HG03103 (cell line): ENCODE data around the gene CLEC2D.
"Not testable (repeated sequence)": the region's sequence is repeated elsewhere in the genome, so short reads cannot be mapped to it uniquely, and the experiment has no call there.

ENCODE experiments used
- ATAC-seq: cut with Tn5 transposase; IDR thresholded peaks from one replicate; pipeline ENCODE4 v1.9.1; 2021; ENCODE audit warnings: low read depth; ENCODE audit not compliant: unreplicated experiment

Gene CLEC2D

GRCh38 chr12:9724023-9724422, 54.5 kb downstream of the CLEC2D start:
- no peak for ATAC-seq

GRCh38 chr12:9725213-9725870, 55.8 kb downstream of the CLEC2D start:
- no peak for ATAC-seq

- no peak for ATAC-seq
Observed at GRCh38 chr12:9727813-9728212, 58.3 kb downstream of the CLEC2D start.

DNA sequence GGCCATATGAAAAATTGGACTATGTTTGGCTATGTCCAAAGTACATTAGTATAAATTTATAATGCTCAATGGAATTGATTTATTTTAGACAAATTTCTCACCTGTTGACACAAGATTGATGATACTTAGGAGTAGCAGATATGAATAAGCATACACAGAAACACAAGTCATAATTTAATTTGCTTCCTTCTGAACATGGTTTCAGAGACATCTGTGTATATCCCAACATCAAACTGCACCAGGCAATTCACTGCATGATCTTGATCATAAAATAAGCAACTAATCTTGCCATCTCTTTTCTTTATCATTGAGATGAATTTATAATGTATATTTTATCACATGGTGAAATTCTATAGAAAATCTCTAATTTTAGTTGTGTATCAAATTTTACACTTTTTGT, 59.6 kb downstream of the CLEC2D start:
- no peak for ATAC-seq

DNA sequence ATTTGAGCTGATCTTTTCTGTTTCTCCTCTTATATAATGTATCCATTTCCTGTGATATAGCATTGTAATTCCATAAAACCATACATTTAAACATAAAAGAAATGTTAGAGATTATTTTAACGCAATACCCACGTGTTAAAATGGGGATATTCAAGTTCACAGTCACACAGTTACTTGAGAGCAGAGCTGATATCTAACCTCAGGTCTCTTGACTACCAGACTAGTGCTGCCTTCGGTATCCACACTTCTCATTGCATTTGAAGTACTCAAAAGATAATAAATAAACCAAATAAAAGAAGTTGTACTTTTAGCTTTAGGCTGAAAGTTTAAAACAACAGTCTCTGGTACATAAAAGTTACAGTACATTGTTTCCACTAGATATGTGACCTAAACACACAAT, 60.5 kb downstream of the CLEC2D start:
- no peak for ATAC-seq

GRCh38 chr12:9730591-9730990, 61.1 kb downstream of the CLEC2D start:
- no peak for ATAC-seq

- no peak for ATAC-seq
Observed at GRCh38 chr12:9731393-9731792, 61.9 kb downstream of the CLEC2D start.

DNA sequence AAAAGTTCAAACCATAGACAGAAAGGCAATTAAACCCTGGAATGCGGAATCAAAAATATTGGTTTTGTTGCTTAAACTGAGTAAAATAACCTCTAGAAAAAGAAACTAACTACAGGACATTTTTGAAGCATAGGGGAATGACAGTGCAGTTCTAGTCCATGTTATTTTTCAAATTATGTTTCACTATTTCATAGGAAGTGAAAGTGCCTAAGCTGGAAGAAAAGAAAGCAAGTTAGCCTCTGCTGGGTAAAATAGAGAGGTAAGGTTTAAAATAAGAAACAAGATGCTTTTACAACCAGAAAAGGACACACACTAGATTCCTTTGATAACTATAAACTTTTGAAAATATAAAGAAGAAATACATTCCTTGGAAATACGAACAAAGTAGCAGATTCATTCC, 62.3 kb downstream of the CLEC2D start:
- no peak for ATAC-seq

DNA sequence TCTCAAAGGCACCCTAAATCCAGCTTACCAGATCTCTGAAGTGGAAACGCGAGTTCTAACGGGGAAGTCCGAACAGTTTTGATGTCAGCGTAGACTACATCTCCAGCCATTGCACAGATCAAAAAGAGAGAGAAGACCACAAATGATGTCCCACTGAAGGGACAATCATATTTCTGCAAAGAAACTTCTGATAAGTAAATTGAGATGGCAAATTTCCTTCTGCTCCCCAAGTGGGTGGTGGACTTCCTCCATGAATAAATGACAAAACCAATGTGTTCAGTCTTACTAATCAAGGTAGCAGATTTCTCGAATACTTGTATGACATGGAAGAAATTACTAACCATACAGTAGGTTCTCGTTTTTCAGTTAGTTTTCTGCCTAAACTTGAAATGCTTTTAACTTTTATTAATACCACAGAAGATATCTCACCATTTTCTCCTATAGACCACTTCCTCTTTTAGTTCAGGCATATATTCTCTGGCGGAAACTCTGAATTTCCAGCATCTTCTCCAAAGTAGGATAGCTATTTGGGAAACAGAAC, 63.5 kb downstream of the CLEC2D start, which contains the start of gene CLECL1:
Gene CLECL1 (minus strand): TSS at position 177 of the 541 bp plus-strand sequence.
- ATAC-seq = no peak

- ATAC-seq = no peak
Observed at GRCh38 chr12:9735601-9736000, 66.1 kb downstream of the CLEC2D start.

- no peak for ATAC-seq
Observed at GRCh38 chr12:9736936-9737705, 67.6 kb downstream of the CLEC2D start.

DNA sequence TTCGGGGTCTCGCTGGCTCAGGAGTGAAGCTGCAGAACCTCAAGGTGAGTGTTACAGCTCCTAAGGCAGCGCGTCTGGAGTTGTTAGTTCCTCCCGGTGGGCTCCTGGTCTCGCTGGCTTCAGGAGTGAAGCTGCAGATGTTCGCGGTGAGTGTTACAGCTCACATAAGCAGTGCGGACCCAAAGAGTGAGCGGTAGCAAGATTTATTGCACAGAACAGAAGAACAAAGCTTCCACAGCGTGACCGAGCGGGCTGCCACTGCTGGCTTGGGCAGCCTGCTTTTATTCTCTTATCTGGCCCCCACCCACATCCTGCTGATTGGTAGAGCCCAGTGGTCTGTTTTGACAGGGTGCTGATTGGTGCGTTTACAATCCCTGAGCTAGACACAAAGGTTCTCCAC, 69.4 kb downstream of the CLEC2D start:
- not testable (repeated sequence) for ATAC-seq

DNA sequence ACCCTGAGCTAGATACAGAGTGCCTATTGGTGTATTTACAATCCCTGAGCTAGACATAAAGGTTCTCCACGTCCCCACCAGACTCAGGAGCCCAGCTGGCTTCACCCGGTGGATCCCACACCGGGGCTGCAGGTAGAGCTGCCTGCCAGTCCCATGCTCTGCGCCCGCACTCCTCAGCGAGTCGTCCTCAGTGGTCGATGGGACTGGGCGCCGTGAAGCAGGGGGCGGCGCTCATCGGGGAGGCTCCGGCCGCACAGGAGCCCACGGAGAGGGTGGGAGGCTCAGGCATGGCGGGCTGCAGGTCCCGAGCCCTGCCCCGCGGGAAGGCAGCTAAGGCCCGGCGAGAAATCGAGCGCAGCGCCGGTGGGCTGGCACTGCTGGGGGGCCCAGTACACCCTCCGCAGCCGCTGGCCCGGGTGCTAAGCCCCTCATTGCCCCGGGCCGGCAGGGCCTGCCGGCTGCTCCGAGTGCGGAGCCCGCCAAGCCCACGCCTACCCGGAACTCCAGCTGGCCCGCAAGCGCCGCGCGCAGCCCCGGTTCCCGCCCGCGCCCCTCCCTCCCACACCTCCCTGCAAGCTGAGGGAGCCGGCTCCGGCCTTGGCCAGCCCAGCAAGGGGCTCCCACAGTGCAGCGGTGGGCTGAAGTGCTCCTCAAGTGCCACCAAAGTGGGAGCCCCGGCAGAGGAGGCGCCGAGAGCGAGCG, 70.0 kb downstream of the CLEC2D start:
- not testable (repeated sequence) for ATAC-seq

DNA sequence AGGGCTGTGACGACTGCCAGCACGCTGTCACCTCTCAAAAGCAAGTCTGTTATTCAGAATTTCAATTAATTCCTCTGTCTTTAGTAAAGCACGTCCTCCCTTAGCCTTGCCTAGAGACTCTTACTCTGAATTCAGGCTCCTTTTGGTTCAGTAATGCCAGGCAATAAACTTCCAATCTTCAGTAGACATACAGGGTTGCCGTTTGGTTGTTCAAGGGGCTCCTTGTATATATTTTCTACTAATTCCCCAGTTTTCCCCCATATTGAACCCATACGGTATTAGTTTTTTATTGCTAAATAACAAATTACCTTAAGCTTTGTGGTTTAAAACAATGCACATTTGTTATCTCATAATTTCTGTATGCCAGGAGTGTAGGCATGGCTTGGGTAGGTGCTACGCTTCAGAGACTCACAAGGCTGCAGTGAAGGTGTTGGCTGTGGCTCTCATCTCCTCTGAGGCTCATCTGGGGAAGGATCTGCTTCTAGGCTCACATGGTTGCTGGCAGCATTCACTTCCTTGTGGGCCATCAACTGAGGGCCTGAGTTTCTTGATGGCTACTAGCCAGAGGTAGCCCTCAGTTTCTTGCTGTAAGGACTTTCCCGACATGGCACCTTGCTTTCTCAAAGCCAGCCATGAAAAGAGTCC, 70.7 kb downstream of the CLEC2D start:
- ATAC-seq = no peak

DNA sequence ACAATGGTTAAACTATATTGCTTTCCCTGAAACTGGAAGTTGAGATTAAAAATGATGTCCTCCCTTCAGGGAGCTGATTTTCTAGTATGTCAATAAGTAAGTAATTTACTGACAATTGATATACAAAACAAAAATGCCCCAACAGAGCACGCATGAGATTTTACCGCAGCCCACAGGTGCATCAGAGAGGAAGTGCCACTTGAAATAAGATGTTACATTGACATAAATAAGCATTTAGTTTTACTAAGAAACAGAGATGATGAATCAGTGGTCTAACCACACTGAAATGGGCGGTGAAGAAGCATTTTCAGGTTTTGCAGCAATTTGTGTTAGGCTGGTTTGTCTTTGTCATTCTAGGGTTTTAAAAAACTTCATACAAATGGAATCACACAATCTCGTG, 72.2 kb downstream of the CLEC2D start:
- peak; percentile 75 for ATAC-seq

GRCh38 chr12:9742661-9743060, 73.1 kb downstream of the CLEC2D start:
- no peak for ATAC-seq

GRCh38 chr12:9745199-9745598, 75.7 kb downstream of the CLEC2D start:
- ATAC-seq = no peak
